OCI-LY3 (cell line): ENCODE results near the gene P2RX4.
"Not testable (repeated sequence)": the region's sequence is repeated elsewhere in the genome, so short reads cannot be mapped to it uniquely, and the experiment has no call there.

ENCODE experiments used
- H2AFZ ChIP-seq: fragments of 200-600, 300-600 bp; shearing (Covaris generic); 2 replicates; pipeline ENCODE4 v1.6.0; 2014; ENCODE audit warnings: antibody characterized with exemption, low read depth, low read length
- H3K27ac ChIP-seq: fragments of 200-600, 300-600 bp; sonication (generic); 2 replicates; pipeline ENCODE4 v1.5.1; 2014; ENCODE audit warnings: mild to moderate bottlenecking, low read length, moderate library complexity, mixed read lengths
- H3K27me3 ChIP-seq: fragments of 200-600, 300-600 bp; sonication (generic); 2 replicates; pipeline ENCODE4 v1.6.1; 2014; ENCODE audit warnings: low read depth, low read length, mixed read lengths
- H3K36me3 ChIP-seq: fragments of 200-600, 300-600 bp; sonication (generic); replicated peaks from 2 replicates; pipeline ENCODE3; 2014; ENCODE audit warnings: low read depth, low read length, mixed read lengths
- H3K4me1 ChIP-seq: fragments of 300-600, 200-600 bp; sonication (generic); 2 replicates; pipeline ENCODE4 v1.6.1; 2014; ENCODE audit warnings: low read length, mixed read lengths
- H3K4me2 ChIP-seq: fragments of 200-600, 300-600 bp; sonication (generic); 2 replicates; pipeline ENCODE4 v1.6.1; 2014; ENCODE audit warnings: low read length, mixed read lengths
- H3K4me3 ChIP-seq: fragments of 300-600, 200-600 bp; sonication (generic); 2 replicates; pipeline ENCODE4 v1.5.1; 2014; ENCODE audit warnings: antibody characterized with exemption, mild to moderate bottlenecking, low read length, moderate library complexity
- H3K79me2 ChIP-seq: fragments of 300-600, 200-600 bp; shearing (Covaris generic); 2 replicates; pipeline ENCODE4 v1.6.1; 2014; ENCODE audit warnings: mild to moderate bottlenecking, low read length, mixed read lengths
- H3K9ac ChIP-seq: fragments of 300-600, 200-600 bp; shearing (Covaris generic); 2 replicates; pipeline ENCODE4 v1.6.0; 2014; ENCODE audit warnings: mild to moderate bottlenecking, low read length, moderate library complexity
- H3K9me3 ChIP-seq: fragments of 200-600, 300-600 bp; shearing (Covaris generic); 2 replicates; pipeline ENCODE4 v1.6.1; 2014; ENCODE audit warnings: low read length, mixed read lengths; ENCODE audit not compliant: insufficient read depth
- H4K20me1 ChIP-seq: fragments of 200-600, 300-600 bp; sonication (generic); 2 replicates; pipeline ENCODE4 v1.6.1; 2016; ENCODE audit warnings: low read length, mixed read lengths; ENCODE audit not compliant: insufficient read depth
- CTCF ChIP-seq: fragments of 200-600, 300-600 bp; sonication (generic); IDR thresholded peaks from 2 replicates; pipeline ENCODE4 v1.5.1; 2014; ENCODE audit warnings: antibody characterized with exemption, low read length, low read depth
- EZH2phosphoT487 ChIP-seq: fragments of 200-600 bp; shearing (Covaris generic); IDR thresholded peaks from 2 replicates; pipeline ENCODE4 v1.6.1; 2018; ENCODE audit warnings: antibody characterized with exemption, mixed run types, low read depth

P2RX4 gene

GRCh38 chr12:121223292-121224285 lies 13.7 kb downstream of the P2RX4 start:
- Histone ChIP-seq H3K36me3 (peaks cover 2% of the 10 kb centered on the region), H3K9ac (no peak overlapping the region), H3K4me2 (no peak overlapping the region), H2AFZ (no peak overlapping the region), H3K27ac (no peak overlapping the region), H3K79me2 (no peaks in the 10 kb centered on the region), H3K4me3 (no peak overlapping the region), H3K4me1 (peaks cover 19% of the 10 kb centered on the region), H3K27me3 (no peaks in the 10 kb centered on the region), H3K9me3 (no peaks in the 10 kb centered on the region), H4K20me1 (no peaks in the 10 kb centered on the region)
- TF ChIP-seq EZH2phosphoT487 (no peak), CTCF (peak; percentile 53)

GRCh38 chr12:121224591-121224990 lies 14.7 kb downstream of the P2RX4 start:
- peaks cover 6% of the 10 kb centered on the region for H3K36me3 ChIP-seq
- no peak overlapping the region for H2AFZ ChIP-seq
- no peaks in the 10 kb centered on the region for H3K27me3 ChIP-seq
- TF ChIP-seq EZH2phosphoT487 (no peak), CTCF (no peak)
- peaks cover 19% of the 10 kb centered on the region for H3K4me1 ChIP-seq
- no peaks in the 10 kb centered on the region for H4K20me1 ChIP-seq
- H3K9me3 ChIP-seq, result no peaks in the 10 kb centered on the region
- no peak overlapping the region for H3K4me3 ChIP-seq
- H3K9ac ChIP-seq, result no peak overlapping the region
- H3K79me2 ChIP-seq, result no peaks in the 10 kb centered on the region
- no peak overlapping the region for H3K4me2 ChIP-seq
- no peak overlapping the region for H3K27ac ChIP-seq

- TF ChIP-seq EZH2phosphoT487 (no peak), CTCF (no peak)
- H3K27ac ChIP-seq, result 0 out of 2 replicates have a peak overlapping the region, but pooled peaks have one; percentile 82
These were observed 16.5 kb downstream of the P2RX4 start for GRCh38 chr12:121226399-121226798.

DNA sequence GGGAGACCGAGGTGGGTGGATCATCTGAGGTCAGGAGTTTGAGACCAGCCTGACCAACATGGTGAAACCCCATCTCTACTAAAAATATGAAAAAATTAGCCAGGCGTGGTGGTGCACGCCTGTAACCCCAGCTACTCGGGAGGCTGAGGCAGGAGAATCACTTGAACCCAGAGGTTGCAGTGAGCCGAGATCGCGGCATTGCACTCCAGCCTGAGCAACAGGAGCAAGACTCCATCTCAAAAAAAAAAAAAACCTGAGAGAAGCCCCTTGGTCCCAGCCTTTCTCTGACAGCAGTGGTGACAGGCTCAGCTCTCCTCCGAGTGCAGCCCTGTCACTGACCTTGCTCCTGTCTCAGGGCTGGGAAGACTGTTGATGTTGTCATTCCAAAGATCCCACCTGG lies 16.9 kb downstream of the P2RX4 start:
- Histone ChIP-seq H3K4me2 (peak overlapping the region; percentile 75), H3K4me3 (peak overlapping the region; percentile 42), H3K9ac (peak overlapping the region; percentile 61; the same call in 1 of the 2 replicates), H3K4me1 (peaks cover 19% of the 10 kb centered on the region), H3K27ac (peak overlapping the region; percentile 82)
- not testable (repeated sequence) for H3K9me3 ChIP-seq, H2AFZ ChIP-seq, H3K27me3 ChIP-seq, H4K20me1 ChIP-seq, H3K79me2 ChIP-seq, H3K36me3 ChIP-seq

More at GRCh38 chr12:121226399-121226798, 16.5 kb downstream of the P2RX4 start:
- no peak overlapping the region for H3K4me3 ChIP-seq
- no peaks in the 10 kb centered on the region for H3K9me3 ChIP-seq
- H3K4me1 ChIP-seq, result peaks cover 19% of the 10 kb centered on the region
- H3K4me2 ChIP-seq, result no peak overlapping the region
- peaks cover 8% of the 10 kb centered on the region for H3K36me3 ChIP-seq
- no peaks in the 10 kb centered on the region for H3K79me2 ChIP-seq
- H4K20me1 ChIP-seq, result no peaks in the 10 kb centered on the region
- no peak overlapping the region for H2AFZ ChIP-seq
- H3K27me3 ChIP-seq, result no peaks in the 10 kb centered on the region
- H3K9ac ChIP-seq, result no peak overlapping the region
